Loucy (cell line): ENCODE data around the gene NCKAP5.

Experiments
- H2AFZ ChIP-seq: fragments of 200-600 bp; sonication (generic); 2 replicates; pipeline ENCODE4 v1.6.0; 2016; ENCODE audit warnings: antibody characterized with exemption, mild to moderate bottlenecking, low read length, moderate library complexity
- H3F3A ChIP-seq: fragments of 200-600 bp; 2 replicates; pipeline ENCODE4 v1.6.0; 2016; ENCODE audit warnings: antibody characterized with exemption, low read depth, mild to moderate bottlenecking
- H3K27me3 ChIP-seq: fragments of 200-600 bp; sonication (generic); 2 replicates; pipeline ENCODE4 v1.6.1; 2014; ENCODE audit warnings: low read length, mild to moderate bottlenecking; ENCODE audit not compliant: insufficient read depth, poor library complexity, severe bottlenecking
- H3K36me3 ChIP-seq: fragments of 200-600 bp; sonication (generic); 2 replicates; pipeline ENCODE4 v1.6.1; 2016; ENCODE audit warnings: low read length; ENCODE audit not compliant: insufficient read depth
- H3K4me1 ChIP-seq: fragments of 200-600 bp; sonication (generic); 2 replicates; pipeline ENCODE4 v1.5.1; 2014; ENCODE audit warnings: low read length, mild to moderate bottlenecking; ENCODE audit not compliant: insufficient read depth, poor library complexity, severe bottlenecking
- H3K4me2 ChIP-seq: fragments of 200-600 bp; sonication (generic); 2 replicates; pipeline ENCODE4 v1.6.0; 2014; ENCODE audit warnings: antibody characterized with exemption, low read length, low read depth, mild to moderate bottlenecking; ENCODE audit not compliant: poor library complexity, severe bottlenecking
- H3K4me3 ChIP-seq: fragments of 200-600 bp; sonication (generic); 2 replicates; pipeline ENCODE4 v1.5.1; 2014; ENCODE audit warnings: low read length, mild to moderate bottlenecking, mixed read lengths; ENCODE audit not compliant: poor library complexity, severe bottlenecking
- H3K79me2 ChIP-seq: fragments of 200-600 bp; sonication (generic); 2 replicates; pipeline ENCODE4 v1.6.1; 2014; ENCODE audit warnings: low read length; ENCODE audit not compliant: insufficient read depth
- H3K9ac ChIP-seq: fragments of 200-600 bp; sonication (generic); 2 replicates; pipeline ENCODE4 v1.6.0; 2014; ENCODE audit warnings: mild to moderate bottlenecking, low read depth, low read length, moderate library complexity; ENCODE audit not compliant: poor library complexity, severe bottlenecking
- H3K9me2 ChIP-seq: fragments of 200-600 bp; sonication (generic); replicated peaks from 2 replicates; pipeline ENCODE4 v1.6.1; 2016; ENCODE audit warnings: low read depth, low read length, mixed read lengths
- H3K9me3 ChIP-seq: fragments of 200-600 bp; sonication (generic); 2 replicates; pipeline ENCODE4 v1.6.1; 2014; ENCODE audit warnings: mild to moderate bottlenecking, antibody characterized with exemption, low read length, low read depth; ENCODE audit not compliant: insufficient read depth
- H4K20me1 ChIP-seq: fragments of 200-600 bp; sonication (generic); 2 replicates; pipeline ENCODE4 v1.6.0; 2014; ENCODE audit warnings: antibody characterized with exemption, low read length, mild to moderate bottlenecking; ENCODE audit not compliant: insufficient read depth, poor library complexity, severe bottlenecking
- EZH2phosphoT487 ChIP-seq: fragments of 200-600 bp; IDR thresholded peaks from 2 replicates; pipeline ENCODE4 v1.6.1; 2018; ENCODE audit warnings: antibody characterized with exemption, mild to moderate bottlenecking, moderate library complexity, borderline replicate concordance
- TF ChIP-seq, protein P1 (sequence below): fragments of 200-600 bp; sonication (generic); conservative IDR thresholded peaks from 2 replicates; pipeline ENCODE4 v1.5.1; 2014; ENCODE audit warnings: mild to moderate bottlenecking, antibody characterized with exemption, low read length

Gene NCKAP5

DNA sequence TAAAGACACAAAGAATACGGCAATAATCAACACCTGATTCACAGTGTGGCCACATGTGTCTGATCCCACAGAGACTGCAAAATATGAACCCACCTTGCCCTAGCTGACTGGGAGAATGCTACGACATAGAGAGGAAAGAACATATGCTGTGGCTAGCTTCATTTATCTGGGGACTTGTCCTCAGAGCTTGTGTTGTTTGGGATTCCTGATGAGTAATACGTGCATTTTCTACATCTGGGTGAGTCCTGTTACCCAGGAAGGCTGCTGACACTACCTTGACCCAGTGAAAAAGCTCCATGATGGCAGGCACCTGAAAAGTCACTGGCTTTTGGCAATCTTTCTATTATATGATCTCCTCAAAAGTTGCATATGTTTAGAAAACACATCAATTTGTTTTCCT is 470.6 kb downstream of the NCKAP5 start:
- no peaks in the 10 kb centered on the region for H3K79me2 ChIP-seq
- H3K4me2 ChIP-seq: no peak overlapping the region
- H3K4me1 ChIP-seq: no peaks in the 10 kb centered on the region
- H3K36me3 ChIP-seq: no peaks in the 10 kb centered on the region
- H3K27me3 ChIP-seq: no peaks in the 10 kb centered on the region
- H2AFZ ChIP-seq: no peak overlapping the region
- H3K9ac ChIP-seq: no peak overlapping the region
- H3K4me3 ChIP-seq: no peak overlapping the region
- no peaks in the 10 kb centered on the region for H3F3A ChIP-seq
- no peaks in the 10 kb centered on the region for H4K20me1 ChIP-seq
- TF ChIP-seq EZH2phosphoT487: no peak
- TF ChIP-seq, protein P1, sequence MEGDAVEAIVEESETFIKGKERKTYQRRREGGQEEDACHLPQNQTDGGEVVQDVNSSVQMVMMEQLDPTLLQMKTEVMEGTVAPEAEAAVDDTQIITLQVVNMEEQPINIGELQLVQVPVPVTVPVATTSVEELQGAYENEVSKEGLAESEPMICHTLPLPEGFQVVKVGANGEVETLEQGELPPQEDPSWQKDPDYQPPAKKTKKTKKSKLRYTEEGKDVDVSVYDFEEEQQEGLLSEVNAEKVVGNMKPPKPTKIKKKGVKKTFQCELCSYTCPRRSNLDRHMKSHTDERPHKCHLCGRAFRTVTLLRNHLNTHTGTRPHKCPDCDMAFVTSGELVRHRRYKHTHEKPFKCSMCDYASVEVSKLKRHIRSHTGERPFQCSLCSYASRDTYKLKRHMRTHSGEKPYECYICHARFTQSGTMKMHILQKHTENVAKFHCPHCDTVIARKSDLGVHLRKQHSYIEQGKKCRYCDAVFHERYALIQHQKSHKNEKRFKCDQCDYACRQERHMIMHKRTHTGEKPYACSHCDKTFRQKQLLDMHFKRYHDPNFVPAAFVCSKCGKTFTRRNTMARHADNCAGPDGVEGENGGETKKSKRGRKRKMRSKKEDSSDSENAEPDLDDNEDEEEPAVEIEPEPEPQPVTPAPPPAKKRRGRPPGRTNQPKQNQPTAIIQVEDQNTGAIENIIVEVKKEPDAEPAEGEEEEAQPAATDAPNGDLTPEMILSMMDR: no peak
- no peaks in the 10 kb centered on the region for H3K9me2 ChIP-seq
- no peaks in the 10 kb centered on the region for H3K9me3 ChIP-seq

GRCh38 chr2:133092571-133092970 is 475.7 kb downstream of the NCKAP5 start:
- H3K4me3 ChIP-seq: no peak overlapping the region
- TF ChIP-seq EZH2phosphoT487: no peak
- TF ChIP-seq, protein P1: no peak
- H3F3A ChIP-seq: no peaks in the 10 kb centered on the region
- H3K79me2 ChIP-seq: no peaks in the 10 kb centered on the region
- H4K20me1 ChIP-seq: no peaks in the 10 kb centered on the region
- H3K9ac ChIP-seq: no peak overlapping the region
- H3K27me3 ChIP-seq: no peaks in the 10 kb centered on the region
- no peaks in the 10 kb centered on the region for H3K4me1 ChIP-seq
- H2AFZ ChIP-seq: no peak overlapping the region
- H3K9me2 ChIP-seq: no peaks in the 10 kb centered on the region
- H3K36me3 ChIP-seq: no peaks in the 10 kb centered on the region
- H3K9me3 ChIP-seq: no peaks in the 10 kb centered on the region
- no peak overlapping the region for H3K4me2 ChIP-seq

- TF ChIP-seq, protein P1: no peak
- no peak for TF ChIP-seq EZH2phosphoT487
- Histone ChIP-seq H3K4me2 (no peak overlapping the region), H3K9me3 (no peaks in the 10 kb centered on the region), H3K9me2 (no peaks in the 10 kb centered on the region), H4K20me1 (no peaks in the 10 kb centered on the region), H3K9ac (no peak overlapping the region), H2AFZ (no peak overlapping the region), H3K4me3 (no peak overlapping the region), H3K27me3 (no peaks in the 10 kb centered on the region), H3K79me2 (no peaks in the 10 kb centered on the region), H3F3A (no peaks in the 10 kb centered on the region), H3K36me3 (no peaks in the 10 kb centered on the region), H3K4me1 (no peaks in the 10 kb centered on the region)
These were observed 477.9 kb downstream of the NCKAP5 start for GRCh38 chr2:133090358-133090757.
